IMR-90 (cell line): ENCODE results near the gene FASLG. TPM values are rescaled to one million over a fixed set of nuclear protein-coding genes. Genes with fewer than 3 reads are reported as not detected.

ENCODE experiments used
- ATAC-seq: fragments of 200-7000 bp; cut with Tn5 transposase; 2 replicates; pipeline ENCODE4 v1.9.1; 2020; ENCODE audit warnings: low read depth, mild to moderate bottlenecking, moderate library complexity
- BruUV-seq: library from RNA; stranded (reverse); fragments of 400-500 nt; replicated peaks from 2 replicates; lab custom pipeline; 2021; lab: Mats Ljungman, UMichigan
- CTCF ChIA-PET: fragments of 300-600 bp; formaldehyde crosslinking; extraction: SDS; loops from one replicate; lab custom pipeline; 2021; ENCODE audit warnings: antibody characterized with exemption; lab: Yijun Ruan, JAX
- POLR2A ChIA-PET: fragments of 300-600 bp; sonication (Branson Sonifier 250); formaldehyde crosslinking; loops from one replicate; lab custom pipeline; 2022; ENCODE audit warnings: antibody characterized with exemption; ENCODE audit not compliant: unreplicated experiment; lab: Charles Lee
- DNase-seq: peaks from one replicate; pipeline ENCODE4 v3.0.0; 2013
- H2AFZ ChIP-seq: replicated peaks from 2 replicates; pipeline ENCODE3; 2013; ENCODE audit warnings: low read length, mild to moderate bottlenecking; ENCODE audit not compliant: poor library complexity
- H2AK5ac ChIP-seq: 2 replicates; pipeline ENCODE4 v1.6.1; 2013; ENCODE audit warnings: low read depth, low read length, inconsistent platforms
- H2AK9ac ChIP-seq: replicated peaks from 2 replicates; pipeline ENCODE3; 2013; ENCODE audit warnings: mild to moderate bottlenecking, low read depth, low read length, moderate library complexity; ENCODE audit not compliant: poor library complexity
- H2BK120ac ChIP-seq: 2 replicates; pipeline ENCODE4 v1.6.1; 2013; ENCODE audit warnings: low read depth, low read length, inconsistent platforms
- H2BK15ac ChIP-seq: 3 replicates; pipeline ENCODE4 v1.6.1; 2013; ENCODE audit warnings: low read depth, low read length, inconsistent platforms
- H2BK20ac ChIP-seq: 2 replicates; pipeline ENCODE4 v1.6.1; 2013; ENCODE audit warnings: low read depth, mild to moderate bottlenecking, inconsistent platforms, low read length, moderate library complexity
- H2BK5ac ChIP-seq: 2 replicates; pipeline ENCODE4 v1.6.1; 2013; ENCODE audit warnings: mild to moderate bottlenecking, low read depth, low read length, inconsistent platforms; ENCODE audit not compliant: poor library complexity, severe bottlenecking
- H3K14ac ChIP-seq: replicated peaks from 2 replicates; pipeline ENCODE4 v1.6.1; 2013; ENCODE audit warnings: low read depth, low read length, inconsistent platforms
- H3K18ac ChIP-seq: 2 replicates; pipeline ENCODE4 v1.6.1; 2013; ENCODE audit warnings: low read depth, low read length, control low read depth
- H3K23ac ChIP-seq: 2 replicates; pipeline ENCODE4 v1.6.1; 2013; ENCODE audit warnings: low read depth, low read length, inconsistent platforms
- H3K27ac ChIP-seq: 2 replicates; pipeline ENCODE4 v1.5.1; 2013; ENCODE audit warnings: mild to moderate bottlenecking, control low read depth, low read length; ENCODE audit not compliant: insufficient read depth
- H3K27me3 ChIP-seq: 2 replicates; pipeline ENCODE4 v1.6.1; 2013; ENCODE audit warnings: low read length; ENCODE audit not compliant: control insufficient read depth, insufficient read depth
- H3K36me3 ChIP-seq: 2 replicates; pipeline ENCODE4 v1.6.1; 2013; ENCODE audit warnings: low read length, mixed read lengths; ENCODE audit not compliant: control insufficient read depth, insufficient read depth
- H3K4ac ChIP-seq: 2 replicates; pipeline ENCODE4 v1.6.1; 2013; ENCODE audit warnings: low read depth, low read length, inconsistent platforms
- H3K4me1 ChIP-seq: 2 replicates; pipeline ENCODE4 v1.6.1; 2013; ENCODE audit warnings: low read length, mixed read lengths; ENCODE audit not compliant: control insufficient read depth, insufficient read depth
- H3K4me2 ChIP-seq: 2 replicates; pipeline ENCODE4 v1.6.1; 2013; ENCODE audit warnings: low read depth, mild to moderate bottlenecking, control low read depth, low read length, moderate library complexity
- H3K4me3 ChIP-seq: 2 replicates; pipeline ENCODE4 v1.5.1; 2013; ENCODE audit warnings: low read depth, mild to moderate bottlenecking, control low read depth, low read length, moderate library complexity; ENCODE audit not compliant: insufficient read depth
- H3K56ac ChIP-seq: 2 replicates; pipeline ENCODE4 v1.6.1; 2013; ENCODE audit warnings: low read length, inconsistent platforms; ENCODE audit not compliant: insufficient read depth; ENCODE audit errors: extremely low read depth
- H3K79me1 ChIP-seq, 2 experiments: 2 replicates each; pipeline ENCODE4 v1.6.1; 2013; ENCODE audit warnings: low read length in 2 of 2, inconsistent platforms in 1 of 2, low read depth in 1 of 2
- H3K9ac ChIP-seq: 2 replicates; pipeline ENCODE4 v1.6.1; 2013; ENCODE audit warnings: low read depth, low read length, control low read depth
- H3K9me1 ChIP-seq: 2 replicates; pipeline ENCODE4 v1.6.1; 2013; ENCODE audit warnings: low read length, inconsistent platforms; ENCODE audit not compliant: insufficient read depth
- H3K9me3 ChIP-seq: 2 replicates; pipeline ENCODE4 v1.6.1; 2013; ENCODE audit warnings: low read length; ENCODE audit not compliant: control insufficient read depth, insufficient read depth
- H4K20me1 ChIP-seq: 2 replicates; pipeline ENCODE4 v1.6.1; 2013; ENCODE audit warnings: low read length, inconsistent platforms; ENCODE audit not compliant: insufficient read depth
- H4K5ac ChIP-seq: 2 replicates; pipeline ENCODE4 v1.6.1; 2013; ENCODE audit warnings: mild to moderate bottlenecking, low read depth, low read length, control low read depth
- H4K8ac ChIP-seq, 2 experiments: 2 replicates each; pipeline ENCODE4 v1.6.1; 2013; ENCODE audit warnings: low read depth in 2 of 2, low read length in 2 of 2, control low read depth in 1 of 2, inconsistent platforms in 1 of 2
- H4K91ac ChIP-seq: 2 replicates; pipeline ENCODE4 v1.6.1; 2013; ENCODE audit warnings: low read depth, low read length, inconsistent platforms; ENCODE audit not compliant: insufficient read depth
- CEBPB ChIP-seq: IDR thresholded peaks from 2 replicates; pipeline ENCODE4 v1.6.1; 2012; ENCODE audit warnings: low read depth, low read length, improper control_type of control experiment
- NFE2L2 ChIP-seq: fragments of 150-350 bp; IDR thresholded peaks from 2 replicates; pipeline ENCODE4 v1.6.1; 2016; ENCODE audit warnings: low read depth, mild to moderate bottlenecking, low read length
- WGBS, 2 experiments: methylation state at CpG; one replicate each; pipeline versions ENCODE4 v1.1.5 to v1.1.7; 2013; ENCODE audit warnings: missing lambda C conversion rate in 2 of 2; ENCODE audit not compliant: insufficient read length in 1 of 2; ENCODE audit errors: extremely low coverage in 2 of 2; 5-methylcytosine and 5-hydroxymethylcytosine counted together
- dilution Hi-C: fragments of 300-500 bp; cut with HindIII; formaldehyde crosslinking; loops from one replicate; pipeline ENCODE4 v1.14.3; 2018; ENCODE audit warnings: low sequenced_read_pairs; ENCODE audit not compliant: unreplicated experiment
- in situ Hi-C: fragments of 300-500 bp; cut with MboI; formaldehyde crosslinking; loops from 3 replicates; pipeline ENCODE4 v1.14.3; 2019; ENCODE audit warnings: low sequenced_read_pairs, inconsistent platforms, mixed read lengths
- intact Hi-C: fragments of 100-400 bp; cut with micrococcal nuclease; formaldehyde crosslinking; loops from 2 replicates; pipeline ENCODE4 v1.10.0; 2022
- polyA plus RNA-seq, 3 experiments: library from polyadenylated mRNA; depleted of rRNA; stranded (reverse); fragments of >200 nt; gene quantifications; 2 replicates each; pipeline ENCODE4 v1.2.3, GENCODE V29; 2012; ENCODE audit warnings: low replicate concordance in 1 of 3
- total RNA-seq: library from RNA; depleted of rRNA; stranded (reverse); fragments of >200 nt; gene quantifications from 2 replicates; pipeline ENCODE4 v1.2.3, GENCODE V29; 2012
- TF ChIP-seq, protein P1 (sequence below): conservative IDR thresholded peaks from 2 replicates; pipeline ENCODE4 v1.5.1; 2012; ENCODE audit warnings: mild to moderate bottlenecking, low read depth, low read length, improper control_type of control experiment

Gene FASLG
- total and polyA plus RNA-seq, 2 of the 4 experiments (the other 2 are of a cell fraction) = 0.14 to 0.18 TPM

DNA sequence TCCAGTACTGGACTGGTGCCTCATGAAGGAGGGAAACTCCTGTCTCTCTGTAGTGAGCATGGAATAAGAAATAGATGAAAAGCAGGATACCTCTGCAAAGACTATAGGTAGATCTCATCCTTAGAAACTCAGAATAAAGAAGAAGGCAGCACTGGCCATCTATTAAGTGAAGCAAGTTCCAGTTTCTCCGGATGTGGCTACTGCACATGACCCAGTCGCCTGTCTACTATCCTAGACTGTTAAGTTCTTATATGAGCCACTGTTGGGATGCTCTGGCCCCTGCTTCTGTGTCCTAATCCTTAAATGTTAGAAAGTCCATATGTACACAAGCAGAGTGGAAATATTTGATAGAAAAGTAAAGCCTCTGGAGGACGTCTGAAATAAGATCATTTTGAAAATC, 2.2 kb downstream of the FASLG start:
- Histone ChIP-seq H3K36me3 (no peaks in the 10 kb centered on the region), H3K9me3 (no peaks in the 10 kb centered on the region), H3K4me1 (no peaks in the 10 kb centered on the region), H3K14ac (no peak overlapping the region), H3K9me1 (0 out of 2 replicates have a peak, but pooled peaks cover 3% of the 10 kb centered on the region), H3K23ac (no peak overlapping the region), H3K27ac (no peak overlapping the region), H3K79me1 (no peaks in the 10 kb centered on the region), H2AK9ac (no peak overlapping the region), H3K4me2 (no peak overlapping the region), H3K4ac (no peak overlapping the region; the same call in 1 of the 2 replicates), H2BK15ac (no peak overlapping the region), H3K56ac (no peak overlapping the region), H4K91ac (no peak overlapping the region), H2AFZ (no peak overlapping the region), H3K18ac (no peak overlapping the region), H4K8ac (no peak overlapping the region), H2BK20ac (no peak overlapping the region), H2BK120ac (no peak overlapping the region), H3K27me3 (no peaks in the 10 kb centered on the region), H3K9ac (no peak overlapping the region), H4K20me1 (no peaks in the 10 kb centered on the region), H2AK5ac (no peak overlapping the region), H2BK5ac (no peak overlapping the region), H3K4me3 (no peak overlapping the region), H4K5ac (no peak overlapping the region)
- TF ChIP-seq CEBPB = no peak
- TF ChIP-seq NFE2L2 = no peak
- TF ChIP-seq, protein P1, sequence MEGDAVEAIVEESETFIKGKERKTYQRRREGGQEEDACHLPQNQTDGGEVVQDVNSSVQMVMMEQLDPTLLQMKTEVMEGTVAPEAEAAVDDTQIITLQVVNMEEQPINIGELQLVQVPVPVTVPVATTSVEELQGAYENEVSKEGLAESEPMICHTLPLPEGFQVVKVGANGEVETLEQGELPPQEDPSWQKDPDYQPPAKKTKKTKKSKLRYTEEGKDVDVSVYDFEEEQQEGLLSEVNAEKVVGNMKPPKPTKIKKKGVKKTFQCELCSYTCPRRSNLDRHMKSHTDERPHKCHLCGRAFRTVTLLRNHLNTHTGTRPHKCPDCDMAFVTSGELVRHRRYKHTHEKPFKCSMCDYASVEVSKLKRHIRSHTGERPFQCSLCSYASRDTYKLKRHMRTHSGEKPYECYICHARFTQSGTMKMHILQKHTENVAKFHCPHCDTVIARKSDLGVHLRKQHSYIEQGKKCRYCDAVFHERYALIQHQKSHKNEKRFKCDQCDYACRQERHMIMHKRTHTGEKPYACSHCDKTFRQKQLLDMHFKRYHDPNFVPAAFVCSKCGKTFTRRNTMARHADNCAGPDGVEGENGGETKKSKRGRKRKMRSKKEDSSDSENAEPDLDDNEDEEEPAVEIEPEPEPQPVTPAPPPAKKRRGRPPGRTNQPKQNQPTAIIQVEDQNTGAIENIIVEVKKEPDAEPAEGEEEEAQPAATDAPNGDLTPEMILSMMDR = no peak
- dilution Hi-C loops (no loop called here), intact Hi-C loops (no loop called here), in situ Hi-C loops (no loop called here)
- DNase-seq (no peak), ATAC-seq (no peak)
- no TSS peak for BruUV-seq
- ChIA-PET POLR2A (no interaction called here), CTCF (no interaction called here)
- 100% methylated on average over 1 of the region's 3 CpGs; no CpG with 5 or more reads in 1 of the 2 experiments for WGBS, 2 experiments
